ENCODE measurements around the gene TEKT3. TPM values are rescaled to one million over a fixed set of nuclear protein-coding genes. Genes with fewer than 3 reads are reported as not detected.

Gene TEKT3
- total and polyA plus RNA-seq, 2 of the 4 experiments (the other 2 are of a cell fraction): 0.15 TPM; not detected in 1

DNA sequence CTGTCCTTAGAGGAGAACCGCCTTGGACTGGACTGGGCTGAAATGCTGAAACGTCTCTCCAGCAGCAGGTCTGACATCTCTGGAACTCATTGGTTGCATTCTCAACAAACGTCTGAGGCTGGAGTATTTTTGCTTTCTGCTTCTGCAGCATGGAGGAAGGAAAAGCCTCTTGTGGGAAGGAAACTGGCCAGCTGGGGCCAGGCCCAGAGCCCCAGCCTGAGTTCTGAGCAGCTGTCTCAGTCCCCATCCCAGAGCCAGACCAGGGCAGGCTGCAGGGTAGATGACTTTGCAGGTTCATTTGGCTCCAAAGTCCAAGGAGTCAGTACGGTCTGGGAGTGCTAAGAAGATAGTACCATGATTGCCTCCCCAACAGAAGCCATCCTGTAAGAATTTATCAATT, 18.3 kb downstream of the TEKT3 start:
- intact Hi-C loops (cut with micrococcal nuclease) (no loop called here), dilution Hi-C loops (cut with HindIII; ENCODE audit: low sequenced_read_pairs, unreplicated experiment) (no loop called here), in situ Hi-C loops (cut with MboI; ENCODE audit: low sequenced_read_pairs) (no loop called here)
- no peak overlapping the region for H3K4me2 ChIP-seq (ENCODE audit: low read depth, low read length)
- no peak overlapping the region for H3K18ac ChIP-seq (ENCODE audit: low read depth, low read length)
- H2BK15ac ChIP-seq (ENCODE audit: low read depth, low read length): no peak overlapping the region
- no peak overlapping the region for H3K56ac ChIP-seq (ENCODE audit: extremely low read depth, insufficient read depth, low read length)
- no peak overlapping the region for H2AK9ac ChIP-seq (replicated peaks; ENCODE audit: low read depth, low read length, poor library complexity)
- no peak overlapping the region for H2BK20ac ChIP-seq (ENCODE audit: low read depth, low read length)
- H4K8ac ChIP-seq (ENCODE audit: low read depth in 2 of 2, low read length in 2 of 2): no peak overlapping the region
- no peak overlapping the region for H3K23ac ChIP-seq (ENCODE audit: low read depth, low read length)
- ChIA-PET CTCF (no interaction called here), POLR2A (ENCODE audit: unreplicated experiment) (no interaction called here)
- DNase-seq (no peak), ATAC-seq (ENCODE audit: low read depth) (no peak)
- no peak overlapping the region for H3K14ac ChIP-seq (replicated peaks; ENCODE audit: low read depth, low read length)
- H4K20me1 ChIP-seq (ENCODE audit: insufficient read depth, low read length): no peaks in the 10 kb centered on the region
- peaks cover 12% of the 10 kb centered on the region; the same call in 1 of the 2 replicates for H3K27me3 ChIP-seq (ENCODE audit: control insufficient read depth, insufficient read depth, low read length)
- no peak overlapping the region for H2BK120ac ChIP-seq (ENCODE audit: low read depth, low read length)
- H3K4me1 ChIP-seq (ENCODE audit: control insufficient read depth, insufficient read depth, low read length): peaks cover 5% of the 10 kb centered on the region
- no peak overlapping the region for H2AK5ac ChIP-seq (ENCODE audit: low read depth, low read length)
- H3K79me1 ChIP-seq (ENCODE audit: low read depth in 1 of 2, low read length in 2 of 2): no peaks in the 10 kb centered on the region
- no TSS peak for BruUV-seq (replicated peaks)
- H3K9me1 ChIP-seq (ENCODE audit: insufficient read depth, low read length): peaks cover 7% of the 10 kb centered on the region
- no peaks in the 10 kb centered on the region for H3K9me3 ChIP-seq (ENCODE audit: control insufficient read depth, insufficient read depth, low read length)
- no peak overlapping the region for H4K5ac ChIP-seq (ENCODE audit: low read depth, low read length)
- no peak overlapping the region for H3K27ac ChIP-seq (ENCODE audit: insufficient read depth, low read length)
- WGBS, 2 experiments (ENCODE audit: extremely low coverage in 2 of 2, insufficient read length in 1 of 2): 100% methylated on average over 3 of the region's 4 CpGs; no CpG with 5 or more reads in 1 of the 2 experiments
- no peak overlapping the region for H2AFZ ChIP-seq (replicated peaks; ENCODE audit: low read length, poor library complexity)
- H4K91ac ChIP-seq (ENCODE audit: insufficient read depth, low read depth, low read length): no peak overlapping the region
- TF ChIP-seq NFE2L2 (IDR thresholded peaks at IDR 0.05; ENCODE audit: low read depth, low read length): no peak
- H3K4me3 ChIP-seq (ENCODE audit: insufficient read depth, low read depth, low read length): no peak overlapping the region
- H3K36me3 ChIP-seq (ENCODE audit: control insufficient read depth, insufficient read depth, low read length): no peaks in the 10 kb centered on the region
- no peak overlapping the region for H3K9ac ChIP-seq (ENCODE audit: low read depth, low read length)
- H3K4ac ChIP-seq (ENCODE audit: low read depth, low read length): no peak overlapping the region
- H2BK5ac ChIP-seq (ENCODE audit: low read depth, low read length, poor library complexity, severe bottlenecking): no peak overlapping the region
